Stimulated activated CD4-positive, alpha-beta T cell treated with anti-CD3 and anti-CD28 coated beads, Interleukin-2, amount 100 ng/mL, for 48 hours (primary cell): ENCODE results near the gene TAF8.

Experiments
- DNase-seq, 2 donors: peaks; one replicate each; pipeline ENCODE4 v3.0.0-alpha.2; 2020

TAF8 gene

GRCh38 chr6:42100029-42100901 is 49.9 kb downstream of the TAF8 start:
- peak in 1 of 2 donors; percentile 28 for DNase-seq

- no peak for DNase-seq
Measured at GRCh38 chr6:42101186-42101657, 50.9 kb downstream of the TAF8 start.

- no peak for DNase-seq
Measured at GRCh38 chr6:42103216-42103615, 52.9 kb downstream of the TAF8 start.

- no peak for DNase-seq
Measured at GRCh38 chr6:42103753-42104094, 53.4 kb downstream of the TAF8 start.

GRCh38 chr6:42104095-42104803 is 53.9 kb downstream of the TAF8 start:
- peak; percentile 75 to 78 for DNase-seq

- DNase-seq = no peak
Measured at GRCh38 chr6:42104804-42105125, 54.4 kb downstream of the TAF8 start.

GRCh38 chr6:42105156-42105648 is 54.9 kb downstream of the TAF8 start:
- DNase-seq = no peak

GRCh38 chr6:42105709-42106108 is 55.4 kb downstream of the TAF8 start:
- no peak for DNase-seq

- no peak for DNase-seq
Measured at GRCh38 chr6:42106112-42107023, 56.0 kb downstream of the TAF8 start.

GRCh38 chr6:42108071-42108470 is 57.7 kb downstream of the TAF8 start:
- no peak for DNase-seq

- DNase-seq = no peak
Measured at GRCh38 chr6:42110683-42111082, 60.4 kb downstream of the TAF8 start.

- DNase-seq = no peak
Measured at GRCh38 chr6:42112351-42112750, 62.0 kb downstream of the TAF8 start.

- DNase-seq = no peak
Measured at GRCh38 chr6:42113936-42114636, 63.8 kb downstream of the TAF8 start.

GRCh38 chr6:42117843-42118161 is 67.5 kb downstream of the TAF8 start:
- no peak for DNase-seq

- no peak for DNase-seq
Measured at GRCh38 chr6:42118162-42119001, 68.1 kb downstream of the TAF8 start.

GRCh38 chr6:42120895-42121865 is 70.9 kb downstream of the TAF8 start:
- DNase-seq = no peak

- no peak for DNase-seq
Measured at GRCh38 chr6:42123379-42124103, 73.2 kb downstream of the TAF8 start.

- no peak for DNase-seq
Measured at GRCh38 chr6:42124223-42124836, 74.0 kb downstream of the TAF8 start.

- DNase-seq = no peak
Measured at GRCh38 chr6:42125231-42125630, 74.9 kb downstream of the TAF8 start.
